HG02885 (cell line): ENCODE data around the gene AASDHPPT.
"Not testable (repeated sequence)": the region's sequence is repeated elsewhere in the genome, so short reads cannot be mapped to it uniquely, and the experiment has no call there.

Experiments used
- ATAC-seq: cut with Tn5 transposase; IDR thresholded peaks from one replicate; pipeline ENCODE4 v1.9.1; 2021; ENCODE audit warnings: mild to moderate bottlenecking; ENCODE audit not compliant: unreplicated experiment, poor library complexity

AASDHPPT gene, protein sequence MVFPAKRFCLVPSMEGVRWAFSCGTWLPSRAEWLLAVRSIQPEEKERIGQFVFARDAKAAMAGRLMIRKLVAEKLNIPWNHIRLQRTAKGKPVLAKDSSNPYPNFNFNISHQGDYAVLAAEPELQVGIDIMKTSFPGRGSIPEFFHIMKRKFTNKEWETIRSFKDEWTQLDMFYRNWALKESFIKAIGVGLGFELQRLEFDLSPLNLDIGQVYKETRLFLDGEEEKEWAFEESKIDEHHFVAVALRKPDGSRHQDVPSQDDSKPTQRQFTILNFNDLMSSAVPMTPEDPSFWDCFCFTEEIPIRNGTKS

DNA sequence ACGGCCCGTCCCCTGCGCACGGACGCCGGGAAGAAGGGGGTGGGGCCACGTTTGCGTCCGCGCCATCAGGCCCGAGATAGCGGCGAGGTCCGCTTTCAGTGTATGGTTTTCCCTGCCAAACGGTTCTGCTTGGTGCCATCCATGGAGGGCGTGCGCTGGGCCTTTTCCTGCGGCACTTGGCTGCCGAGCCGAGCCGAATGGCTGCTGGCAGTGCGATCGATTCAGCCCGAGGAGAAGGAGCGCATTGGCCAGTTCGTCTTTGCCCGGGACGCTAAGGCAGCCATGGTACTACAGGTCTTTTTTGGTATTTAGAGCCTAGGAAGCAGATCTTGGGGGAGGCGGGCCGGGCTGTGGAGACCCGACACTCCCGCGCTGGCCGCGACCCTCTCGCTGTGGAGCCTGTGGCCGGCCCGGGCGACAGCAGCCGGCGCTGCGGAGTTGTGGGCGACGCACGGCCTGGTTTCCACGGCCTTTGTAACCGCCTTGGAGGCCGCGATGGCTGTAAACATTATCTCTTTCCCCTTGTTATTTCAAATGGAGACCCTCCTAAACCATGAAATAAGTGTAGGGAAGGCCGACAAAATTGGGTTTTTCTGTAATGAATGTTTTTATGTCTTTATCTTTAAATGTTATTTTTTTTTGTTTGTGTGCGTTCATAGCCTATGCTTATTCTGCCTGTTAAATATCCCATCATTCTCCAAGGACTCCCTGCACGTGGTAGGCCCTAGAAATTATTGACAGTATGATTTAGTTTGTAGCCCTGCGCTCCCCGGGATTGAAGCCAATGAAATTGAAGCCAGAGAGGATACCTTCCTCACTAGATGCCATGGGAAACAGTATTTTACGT, at the start of gene AASDHPPT:
Gene AASDHPPT (plus strand): TSS at position 54 of the 847 bp plus-strand sequence. CDS start 49 bp downstream, at position 103.
- peak; percentile 23 for ATAC-seq

DNA sequence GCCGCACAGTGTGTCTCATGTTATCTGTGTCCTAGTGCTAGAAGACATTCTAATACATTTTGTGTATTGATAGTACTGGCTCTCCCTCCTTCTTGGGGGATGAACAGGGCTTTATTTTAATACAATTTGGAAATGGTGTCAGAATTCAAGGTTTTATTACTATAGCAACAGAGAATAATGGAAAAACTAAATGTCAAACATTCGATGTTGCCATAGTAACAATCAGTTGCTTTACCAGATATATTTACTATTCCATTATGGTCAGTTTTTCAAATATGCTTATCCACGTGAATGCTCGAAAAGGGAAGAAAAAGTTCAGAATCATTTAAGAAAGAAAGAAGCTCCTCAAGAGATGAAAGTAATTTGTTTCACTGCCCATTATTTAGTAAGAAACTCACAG, 46.9 kb upstream of the AASDHPPT start:
- no peak for ATAC-seq

DNA sequence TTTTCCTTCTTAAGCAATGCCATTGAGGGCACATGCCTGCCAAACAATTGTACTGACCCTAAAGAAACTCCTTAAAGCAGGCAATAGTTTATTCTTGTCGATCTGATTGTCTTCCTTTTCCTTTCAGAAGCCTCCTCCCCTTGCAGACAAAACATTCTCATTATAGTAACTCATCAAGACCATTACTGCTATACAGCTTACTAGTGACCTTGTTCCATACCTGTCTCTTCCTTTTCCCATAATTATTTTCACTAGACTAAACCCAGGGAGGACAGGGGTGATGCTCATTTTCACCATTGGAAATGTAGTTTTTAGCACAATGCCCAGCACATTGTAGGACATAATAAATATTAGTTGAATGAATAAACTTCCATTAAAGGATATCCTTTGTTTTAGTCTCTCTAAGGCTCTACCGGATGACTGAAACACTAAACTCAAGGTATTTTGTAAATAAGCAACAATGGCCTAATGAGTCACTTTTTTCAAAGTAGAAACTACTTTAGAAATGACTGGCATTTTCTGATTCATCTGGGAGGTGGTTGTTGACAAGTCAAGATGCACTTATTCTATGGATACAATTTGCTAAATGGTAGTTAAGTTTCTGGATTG, 46.2 kb upstream of the AASDHPPT start:
- no peak for ATAC-seq

DNA sequence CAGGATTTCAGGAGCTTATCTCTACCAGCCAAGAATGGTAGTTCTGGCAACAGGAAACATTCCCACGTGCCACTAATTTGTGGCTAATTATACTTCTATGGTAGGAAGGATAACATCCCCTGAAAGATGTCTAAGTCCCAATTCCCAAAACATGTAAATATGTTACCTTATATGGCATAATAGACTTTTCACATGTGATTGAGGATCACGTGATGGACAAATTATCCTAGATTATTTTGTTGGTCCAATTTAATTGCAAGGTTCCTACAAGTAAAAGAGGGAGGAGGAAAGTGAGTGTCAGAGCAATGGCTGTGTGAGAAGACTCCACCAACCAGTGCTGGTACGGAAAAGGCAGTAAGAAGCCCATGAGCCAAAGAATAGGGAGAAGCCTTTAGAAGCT, 45.5 kb upstream of the AASDHPPT start:
- ATAC-seq, result no peak

DNA sequence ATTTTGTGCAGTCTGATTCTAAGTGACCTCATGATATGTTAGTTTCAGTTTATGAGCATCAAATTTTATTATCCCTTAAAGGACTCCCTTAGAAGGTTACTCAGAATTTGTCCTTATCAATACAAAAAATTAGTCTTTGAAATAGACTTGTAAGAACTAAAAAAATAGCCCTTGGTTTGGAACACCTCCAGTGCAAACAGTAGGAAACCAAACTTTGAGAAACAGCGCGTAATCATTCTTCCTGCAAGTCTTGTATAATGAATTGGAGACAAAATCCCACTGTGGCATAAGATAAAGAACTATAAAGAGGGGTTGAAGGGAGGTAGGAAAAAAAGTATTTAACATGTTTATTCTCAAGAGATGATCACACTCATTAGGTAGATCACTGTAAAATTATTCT, 44.6 kb upstream of the AASDHPPT start:
- ATAC-seq, result no peak

DNA sequence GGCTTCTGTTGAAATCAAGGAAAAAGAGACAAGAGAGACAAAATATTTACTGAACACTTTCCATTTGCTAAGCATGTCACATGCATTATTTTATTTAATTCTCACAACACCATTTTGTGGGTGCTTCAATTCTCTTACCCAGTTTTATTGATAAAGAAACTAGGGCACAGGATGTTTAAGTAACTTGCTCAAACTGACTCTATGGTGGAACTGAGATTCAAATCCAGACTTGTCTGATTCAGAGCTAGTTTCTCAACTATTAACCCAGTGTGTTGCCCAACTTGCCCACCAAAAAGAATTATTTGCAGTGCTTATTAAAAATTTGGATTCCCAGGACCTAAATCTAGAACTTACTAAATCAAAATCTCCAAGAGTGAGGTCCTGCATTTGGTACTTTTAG, 33.9 kb upstream of the AASDHPPT start:
- ATAC-seq, result no peak

DNA sequence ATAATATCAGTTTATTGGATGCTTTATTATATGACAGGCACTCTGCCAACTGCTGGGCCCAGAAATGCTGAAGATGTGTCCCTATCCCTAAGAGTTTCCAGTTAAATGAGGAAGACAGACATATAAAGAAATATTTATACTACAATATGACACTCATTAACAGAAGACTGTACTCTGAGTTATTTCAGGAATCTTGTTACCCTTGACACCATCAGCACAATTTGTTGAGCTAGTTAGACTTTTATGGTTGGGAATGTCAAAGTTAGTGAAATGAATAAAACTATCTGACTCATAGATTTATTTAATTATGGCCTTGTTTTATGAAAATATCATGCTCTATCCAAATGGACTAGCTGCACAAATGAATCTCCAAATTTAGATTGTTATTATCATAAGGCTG, 29.8 kb upstream of the AASDHPPT start:
- no peak for ATAC-seq

DNA sequence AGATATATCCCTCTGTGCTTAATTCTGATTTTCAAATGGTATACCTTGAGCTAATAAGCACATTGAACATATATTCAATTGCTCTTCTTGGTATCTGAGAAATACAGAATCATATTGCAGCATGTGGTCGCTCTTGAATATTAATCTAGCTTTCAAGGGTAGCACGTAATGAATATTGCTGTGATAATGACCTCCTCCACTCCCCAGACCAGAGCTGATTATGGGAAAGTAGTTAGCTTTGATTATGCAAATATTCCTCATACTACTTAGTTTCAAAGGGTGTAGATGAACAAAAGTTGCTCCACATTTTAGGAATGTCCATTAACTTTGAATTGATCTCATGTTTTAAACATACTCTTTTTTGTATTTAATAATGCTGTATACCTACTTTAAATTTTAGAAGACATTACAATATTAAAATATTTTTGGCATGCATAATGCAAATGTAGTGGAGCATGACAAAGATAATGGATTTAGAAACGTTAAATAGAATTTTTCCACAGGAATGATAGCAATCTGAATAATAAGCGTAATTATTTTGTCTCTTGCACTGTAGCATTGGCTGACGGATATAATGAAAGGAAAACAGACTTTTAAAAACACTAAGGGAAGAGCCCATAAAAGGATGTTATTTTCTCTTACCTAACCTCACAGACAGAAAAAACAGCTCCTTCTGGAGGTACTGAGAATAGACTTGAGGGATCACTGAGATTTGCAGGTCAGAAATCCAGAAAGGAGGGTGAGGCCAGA, 27.6 kb upstream of the AASDHPPT start:
- ATAC-seq, result no peak

DNA sequence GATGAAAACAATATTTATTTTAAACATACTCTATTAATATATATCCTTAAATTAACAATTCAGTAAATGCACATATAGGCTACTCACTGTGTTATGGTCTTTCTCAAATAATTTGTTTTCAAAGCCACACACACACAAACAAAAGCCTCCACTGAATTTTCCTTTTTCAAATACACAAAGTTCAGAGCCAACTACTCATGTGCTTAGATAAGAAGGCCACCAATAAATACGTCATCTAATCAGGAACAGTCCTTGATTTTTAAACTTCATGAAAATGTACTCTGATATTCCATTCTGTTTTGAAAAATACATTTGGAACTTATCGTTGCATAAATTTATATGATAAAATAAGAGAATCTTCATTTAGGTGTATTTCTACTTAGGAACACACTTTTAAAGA, 26.4 kb upstream of the AASDHPPT start:
- ATAC-seq, result no peak

DNA sequence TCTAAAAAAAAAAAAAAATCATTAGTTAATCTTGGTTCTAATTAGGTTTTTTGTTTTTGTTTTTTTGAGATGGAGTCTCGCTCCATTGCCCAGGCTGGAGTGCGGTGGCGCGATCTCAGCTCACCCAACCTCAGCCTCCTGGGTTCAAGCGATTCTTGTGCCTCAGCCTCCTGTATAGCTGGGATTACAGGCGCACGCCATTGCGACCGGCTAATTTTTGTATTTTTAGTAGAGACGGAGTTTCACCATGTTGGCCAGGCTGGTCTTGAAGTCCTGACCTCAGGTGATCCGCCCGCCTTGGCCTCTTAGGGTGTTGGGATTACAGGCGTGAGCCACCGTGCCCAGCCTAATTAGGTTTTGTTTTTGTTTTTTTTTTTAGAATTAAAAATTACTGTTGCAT, 19.1 kb upstream of the AASDHPPT start:
- not testable (repeated sequence) for ATAC-seq

DNA sequence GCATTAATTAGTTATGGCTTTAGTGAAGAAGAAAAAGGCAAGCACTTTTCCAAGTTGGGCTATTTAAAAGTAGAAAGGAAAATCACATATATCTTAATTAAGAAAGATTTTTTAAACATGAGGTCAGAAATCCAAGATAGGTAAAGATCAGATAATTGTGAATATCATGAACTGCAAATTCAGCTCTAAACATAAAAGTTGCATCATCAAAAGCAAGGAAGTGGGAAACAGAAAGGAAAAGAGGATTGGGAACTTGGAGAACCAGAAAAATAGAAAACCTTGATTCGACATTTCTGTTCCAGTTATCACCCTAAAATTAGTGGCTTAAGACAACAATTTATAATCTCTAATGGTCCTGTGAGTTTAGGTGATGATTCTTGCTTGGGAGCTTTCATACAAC, 17.8 kb upstream of the AASDHPPT start:
- no peak for ATAC-seq

DNA sequence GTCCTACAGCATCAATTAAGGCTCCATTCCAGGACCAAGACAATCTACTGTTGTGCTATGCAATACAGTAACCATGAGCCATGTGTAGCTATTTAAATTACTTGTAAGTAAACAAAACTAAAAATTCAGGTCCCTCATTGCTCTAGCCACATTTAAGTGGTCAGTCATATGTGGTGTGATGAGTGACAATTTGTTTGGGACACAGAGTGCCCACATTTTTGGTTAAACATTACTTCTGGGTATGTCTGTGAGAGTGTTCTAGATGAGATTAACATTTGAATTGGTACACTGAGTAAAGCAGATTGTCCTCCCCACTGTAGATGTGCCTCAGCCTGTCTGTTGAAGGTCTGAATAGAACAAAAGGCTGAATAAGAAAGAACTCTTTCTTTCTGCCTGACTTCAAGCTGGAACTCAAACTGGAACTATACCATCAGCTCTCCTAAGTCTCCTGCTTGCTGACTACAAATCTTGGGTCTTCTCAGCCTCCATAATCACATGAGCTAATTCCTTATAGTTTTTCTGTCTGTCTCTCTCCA, 16.1 kb upstream of the AASDHPPT start:
- ATAC-seq, result no peak

DNA sequence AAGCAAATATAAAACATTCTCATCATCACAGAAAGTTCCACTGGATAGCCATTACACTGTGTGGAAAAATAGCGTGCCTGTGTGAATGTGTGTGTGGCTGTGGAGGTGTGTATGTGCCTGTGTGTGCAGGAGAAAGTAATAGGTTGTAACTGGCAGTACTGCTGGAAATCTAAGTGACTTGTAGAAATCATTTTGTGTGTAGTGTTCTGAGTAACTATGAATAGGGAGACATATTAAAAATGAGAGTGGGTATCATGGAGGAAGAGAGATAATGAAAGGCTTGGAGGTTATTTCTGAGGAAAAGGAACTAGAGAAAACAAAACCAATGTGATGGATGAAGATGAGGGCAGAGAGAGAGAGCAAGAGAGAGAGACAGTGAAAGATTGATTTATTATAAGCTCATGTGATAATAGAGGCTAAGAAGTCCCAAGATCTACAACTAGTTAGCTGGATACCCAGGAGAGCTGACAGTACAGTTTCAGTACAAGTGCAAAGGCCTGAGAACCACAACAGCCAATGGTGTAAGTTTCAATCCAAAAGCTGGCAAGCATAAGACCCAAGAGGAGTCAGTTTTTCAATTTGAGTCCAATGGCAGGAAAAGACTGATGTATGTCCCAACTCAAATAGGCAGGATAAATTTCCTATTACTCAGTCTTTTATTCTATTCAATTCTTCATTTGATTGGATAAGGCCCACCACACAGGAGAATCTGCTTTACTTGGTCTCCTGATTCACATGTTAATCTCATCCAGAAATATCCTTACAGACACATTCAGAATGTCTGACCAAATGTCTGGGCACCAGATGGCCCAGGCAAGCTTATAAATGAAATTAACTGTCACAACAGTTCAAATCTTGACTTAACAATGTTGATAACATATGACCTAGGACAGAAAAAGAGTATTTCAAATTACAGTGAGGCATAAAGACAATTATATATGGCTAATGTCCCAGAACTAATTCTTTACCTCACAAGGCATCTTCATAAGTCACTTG, 15.2 kb upstream of the AASDHPPT start:
- ATAC-seq, result peak; percentile 42

DNA sequence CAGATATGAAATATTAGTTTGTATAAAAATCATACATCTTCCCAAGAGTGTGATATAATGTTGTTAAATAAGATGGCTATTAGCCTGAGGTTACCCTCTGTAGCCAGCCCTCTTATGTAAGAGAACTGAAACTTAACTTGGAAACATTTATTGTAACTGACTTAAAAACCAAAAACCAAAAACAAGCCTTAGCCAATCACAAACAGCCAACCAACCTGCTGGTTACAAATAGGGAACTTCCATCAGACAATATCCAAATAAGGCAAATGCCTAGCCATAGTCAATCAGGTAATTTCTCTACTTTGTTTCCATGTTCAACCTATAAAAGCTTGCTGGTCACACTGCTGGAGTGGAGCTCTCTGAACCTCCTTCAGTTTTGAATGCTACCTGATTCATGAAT, 14.5 kb upstream of the AASDHPPT start:
- ATAC-seq, result peak; percentile 70

DNA sequence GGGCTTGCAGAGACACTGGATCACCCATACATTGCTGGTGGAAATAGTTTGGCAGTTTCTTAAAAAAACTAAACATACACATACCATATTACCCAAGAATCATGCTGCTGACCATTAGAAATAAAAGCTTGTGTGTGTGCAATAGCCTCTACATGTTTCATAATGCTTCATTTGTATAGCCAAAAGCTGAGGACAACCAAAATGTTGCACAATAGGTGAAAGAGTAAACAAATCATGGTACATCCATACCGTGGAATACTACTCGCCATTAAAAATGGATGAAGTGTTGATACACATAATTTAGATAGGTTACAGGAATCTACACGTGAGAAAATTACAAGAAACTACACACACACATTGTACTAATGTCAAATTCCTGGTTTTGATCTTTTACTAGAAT, 6.9 kb upstream of the AASDHPPT start:
- ATAC-seq, result no peak

DNA sequence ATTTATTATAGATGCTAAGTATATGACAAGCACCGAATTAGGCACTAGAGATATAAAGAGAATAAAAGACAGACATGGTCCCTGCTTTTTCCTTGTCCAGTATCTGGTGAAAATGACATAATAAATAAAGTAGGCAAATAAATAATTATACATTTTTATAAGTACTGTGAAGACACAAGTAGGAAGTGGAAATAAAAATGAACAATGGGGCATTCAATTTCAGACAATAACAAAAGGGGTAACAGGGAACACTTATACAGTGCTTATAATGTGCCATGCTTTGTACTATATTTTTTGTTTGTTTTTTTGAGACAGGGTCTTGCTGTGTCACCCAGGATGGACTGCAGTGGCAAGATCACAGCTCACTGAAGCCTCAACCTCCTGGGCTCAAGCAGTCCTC, 4.7 kb upstream of the AASDHPPT start:
- ATAC-seq, result no peak

DNA sequence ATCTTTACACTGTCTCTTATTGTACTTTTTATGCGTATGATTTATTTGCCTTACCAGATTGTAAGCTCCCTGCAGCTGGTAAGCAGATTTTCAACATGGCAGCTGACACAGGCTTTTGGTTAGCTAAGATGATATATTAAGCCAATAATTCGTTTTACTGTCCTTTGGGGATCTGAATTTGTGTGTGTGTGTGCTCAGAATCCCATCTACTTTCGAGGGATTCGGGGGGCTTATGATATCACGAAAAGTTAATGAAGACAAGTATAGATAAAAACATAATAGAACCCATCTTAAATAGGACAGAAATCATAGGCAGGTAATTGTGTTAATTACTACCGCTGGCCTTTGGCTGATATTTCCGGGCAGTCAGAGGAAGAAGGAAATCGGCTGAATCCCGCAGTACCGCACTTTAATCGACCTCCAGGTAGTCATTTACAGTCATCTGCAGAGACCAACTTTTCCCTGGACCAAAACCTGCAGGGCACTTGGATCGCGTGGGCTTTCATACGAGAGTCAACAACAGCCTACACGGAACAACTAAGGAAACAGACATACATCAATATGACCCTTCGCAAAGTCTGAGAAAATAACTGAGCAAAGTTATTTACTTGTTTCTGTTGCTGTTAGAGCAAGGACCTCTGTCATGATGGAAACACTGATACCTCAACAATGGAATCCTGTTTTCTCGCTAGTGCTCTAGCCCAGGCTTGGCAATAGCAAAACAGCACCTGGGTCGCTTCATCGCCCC, 1.1 kb upstream of the AASDHPPT start:
- ATAC-seq, result no peak

DNA sequence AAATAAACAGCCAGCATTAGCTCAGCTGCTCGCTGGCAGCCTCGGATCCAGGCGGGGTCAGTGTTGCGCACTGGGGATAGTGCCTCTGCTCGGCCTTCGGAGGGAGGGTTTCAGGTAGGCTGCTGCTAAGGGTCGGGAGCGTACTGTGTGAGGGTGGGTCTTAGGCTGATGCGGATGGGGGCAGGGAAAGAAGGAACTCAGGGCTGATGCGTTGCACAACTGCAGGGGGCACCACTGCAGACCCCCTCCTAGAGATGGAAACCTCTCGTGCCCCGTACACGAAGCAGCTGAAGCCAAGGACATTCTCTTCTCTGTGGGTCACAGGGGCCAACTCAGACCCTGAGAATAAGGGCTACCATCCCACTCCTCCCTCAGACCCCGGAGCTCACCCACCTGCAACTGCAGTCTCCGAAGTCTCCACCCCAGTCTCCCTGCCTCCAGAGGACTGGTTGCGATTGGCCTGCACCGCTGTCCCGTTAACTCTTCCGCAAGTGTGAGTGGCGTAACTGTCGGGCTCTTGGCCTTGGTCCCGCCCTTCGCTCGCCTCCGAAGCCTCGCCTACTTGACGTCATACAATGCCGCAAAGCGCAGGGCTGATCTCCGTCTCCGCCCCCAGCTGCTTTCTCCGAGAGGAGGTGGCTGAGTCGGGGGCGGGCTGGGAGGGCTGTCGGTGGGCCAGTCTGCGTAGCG, 398 bp upstream of the AASDHPPT start, which contains the start of gene KBTBD3:
Gene KBTBD3 (minus strand): TSS at position 429 of the 690 bp plus-strand sequence. CDS start 18,250 bp downstream, outside the sequence.
- peak; percentile 93 for ATAC-seq
